ENCODE measurements around the gene KLHL7.

KLHL7 gene, protein sequence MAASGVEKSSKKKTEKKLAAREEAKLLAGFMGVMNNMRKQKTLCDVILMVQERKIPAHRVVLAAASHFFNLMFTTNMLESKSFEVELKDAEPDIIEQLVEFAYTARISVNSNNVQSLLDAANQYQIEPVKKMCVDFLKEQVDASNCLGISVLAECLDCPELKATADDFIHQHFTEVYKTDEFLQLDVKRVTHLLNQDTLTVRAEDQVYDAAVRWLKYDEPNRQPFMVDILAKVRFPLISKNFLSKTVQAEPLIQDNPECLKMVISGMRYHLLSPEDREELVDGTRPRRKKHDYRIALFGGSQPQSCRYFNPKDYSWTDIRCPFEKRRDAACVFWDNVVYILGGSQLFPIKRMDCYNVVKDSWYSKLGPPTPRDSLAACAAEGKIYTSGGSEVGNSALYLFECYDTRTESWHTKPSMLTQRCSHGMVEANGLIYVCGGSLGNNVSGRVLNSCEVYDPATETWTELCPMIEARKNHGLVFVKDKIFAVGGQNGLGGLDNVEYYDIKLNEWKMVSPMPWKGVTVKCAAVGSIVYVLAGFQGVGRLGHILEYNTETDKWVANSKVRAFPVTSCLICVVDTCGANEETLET

DNA sequence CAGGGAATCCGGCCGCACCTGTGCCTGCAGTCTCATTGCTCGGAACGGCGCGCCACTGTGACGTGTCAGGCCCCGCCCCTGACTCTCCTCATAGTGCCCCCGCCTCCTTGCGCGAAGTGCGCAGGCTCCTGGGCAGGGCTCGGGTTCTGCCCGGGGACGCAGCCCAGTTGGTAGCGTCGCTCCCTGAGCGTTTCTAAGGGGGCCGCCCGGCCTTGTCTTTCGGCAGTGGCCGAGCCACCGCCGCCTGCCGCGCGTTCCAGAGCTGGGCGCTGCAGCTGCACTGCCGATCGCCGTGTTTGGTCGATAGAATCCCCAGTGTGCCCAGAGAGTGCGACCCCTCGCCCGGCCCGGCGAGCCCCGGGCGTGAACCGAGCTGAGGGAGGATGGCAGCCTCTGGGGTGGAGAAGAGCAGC, at the start of gene KLHL7:
Gene KLHL7 (plus strand): TSS at position 142 of the 413 bp plus-strand sequence. CDS start 242 bp downstream, at position 384.
- H3K9me3 ChIP-seq = peaks cover 14% of the 10 kb centered on the region
- H4K20me1 ChIP-seq = peaks cover 17% of the 10 kb centered on the region
- H3K4me2 ChIP-seq = peak within 1 kb of the TSS; percentile 91
- H3K4me3 ChIP-seq = peak within 1 kb of the TSS; percentile 82
- H3K9ac ChIP-seq = peak within 1 kb of the TSS; percentile 86
- H3K36me3 ChIP-seq = no peaks in the 10 kb centered on the region; the same call in 1 of the 2 replicates
- H3K4me1 ChIP-seq = peaks cover 25% of the 10 kb centered on the region
- H3K27ac ChIP-seq = peak within 1 kb of the TSS; percentile 82
- TF ChIP-seq Cebpa-rat (IDR thresholded peaks at IDR 0.05) = no peak
- H3K27me3 ChIP-seq = no peaks in the 10 kb centered on the region

DNA sequence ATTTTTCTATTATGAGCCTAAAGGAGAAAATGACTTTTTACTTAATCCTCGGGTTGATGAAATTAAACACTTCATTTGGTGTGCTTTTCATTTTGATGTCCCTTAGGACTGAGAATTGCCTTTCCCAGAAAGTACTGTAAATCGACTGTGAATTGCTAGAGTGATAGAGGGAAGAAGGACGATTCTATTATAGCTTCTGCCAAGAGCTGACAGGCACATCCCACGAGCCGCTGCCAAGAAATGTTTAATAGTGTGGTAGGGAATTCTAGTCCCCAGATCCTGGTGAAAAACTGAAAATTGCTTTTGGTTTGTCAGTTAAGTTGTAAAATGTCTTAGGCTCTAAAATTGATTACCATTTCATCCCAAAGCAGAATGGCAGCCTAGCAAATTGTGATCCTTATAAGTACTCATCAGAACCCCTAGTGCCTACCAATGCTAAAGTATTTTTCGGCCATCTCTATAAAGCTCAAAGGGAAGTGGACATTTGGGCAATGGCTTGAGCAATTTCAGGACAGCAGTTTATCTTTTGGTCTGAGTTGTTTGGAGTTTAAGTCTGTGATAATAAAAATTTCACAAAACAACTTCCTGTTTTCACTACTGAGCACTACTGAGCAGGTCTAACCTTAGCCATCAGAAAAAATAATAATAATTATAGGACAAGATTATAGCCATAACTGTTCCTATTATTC, 47.0 kb upstream of the KLHL7 start:
- Histone ChIP-seq H3K4me2 (no peak overlapping the region), H3K4me1 (no peaks in the 10 kb centered on the region), H3K27me3 (no peaks in the 10 kb centered on the region), H3K27ac (no peak overlapping the region), H4K20me1 (no peaks in the 10 kb centered on the region), H3K36me3 (no peaks in the 10 kb centered on the region), H3K4me3 (no peak overlapping the region), H3K9me3 (no peaks in the 10 kb centered on the region), H3K9ac (no peak overlapping the region)
- TF ChIP-seq Cebpa-rat (IDR thresholded peaks at IDR 0.05) = no peak

DNA sequence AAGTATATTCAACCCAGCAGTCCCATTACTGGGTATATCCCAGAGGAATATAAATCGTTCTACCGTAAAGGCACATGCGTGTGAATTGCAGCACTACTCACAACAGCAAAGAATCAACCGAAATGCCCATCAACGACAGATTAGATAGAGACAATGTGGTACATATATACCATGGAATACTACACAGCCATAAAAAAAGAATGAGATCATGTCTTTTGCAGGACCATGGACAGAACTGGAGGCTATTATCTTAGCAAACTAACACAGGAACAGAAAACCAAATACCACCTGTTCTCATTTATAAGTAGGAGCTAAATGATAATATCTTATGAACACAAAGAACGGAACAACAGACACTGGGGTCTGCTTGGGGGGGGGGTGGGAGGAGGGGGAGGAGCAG, 44.3 kb upstream of the KLHL7 start:
- H3K4me1 ChIP-seq = peaks cover 9% of the 10 kb centered on the region
- TF ChIP-seq Cebpa-rat (IDR thresholded peaks at IDR 0.05) = no peak
- no peaks in the 10 kb centered on the region for H4K20me1 ChIP-seq
- no peak overlapping the region for H3K9ac ChIP-seq
- H3K27ac ChIP-seq = no peak overlapping the region
- no peak overlapping the region for H3K4me3 ChIP-seq
- H3K4me2 ChIP-seq = no peak overlapping the region
- H3K27me3 ChIP-seq = no peaks in the 10 kb centered on the region
- no peaks in the 10 kb centered on the region; the same call in 1 of the 2 replicates for H3K9me3 ChIP-seq
- H3K36me3 ChIP-seq = no peaks in the 10 kb centered on the region

DNA sequence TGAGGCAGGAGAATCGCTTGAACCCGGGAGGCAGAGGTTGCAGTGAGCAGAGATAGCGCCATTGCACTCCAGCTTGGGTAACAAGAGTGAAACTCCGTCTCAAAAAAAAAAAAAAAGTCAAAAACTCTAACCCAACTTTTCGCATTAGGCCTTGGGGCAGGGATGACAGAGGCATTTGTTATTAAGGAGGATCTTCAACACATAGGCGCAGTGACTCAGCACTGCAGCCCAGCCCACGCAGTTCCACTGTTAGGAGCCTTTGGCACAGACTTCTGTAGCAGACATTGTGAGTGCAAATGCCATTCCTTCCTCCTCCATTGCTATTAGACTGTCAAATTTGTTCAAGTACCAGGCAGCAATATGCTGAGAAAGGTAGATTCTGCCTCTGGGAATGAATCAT, 43.1 kb upstream of the KLHL7 start:
- Histone ChIP-seq H3K27ac (no peak overlapping the region), H3K4me2 (no peak overlapping the region), H3K4me3 (no peak overlapping the region), H3K27me3 (no peaks in the 10 kb centered on the region), H3K9me3 (no peaks in the 10 kb centered on the region; the same call in 1 of the 2 replicates), H3K36me3 (no peaks in the 10 kb centered on the region), H3K9ac (no peak overlapping the region), H4K20me1 (no peaks in the 10 kb centered on the region), H3K4me1 (peaks cover 9% of the 10 kb centered on the region)
- TF ChIP-seq Cebpa-rat (IDR thresholded peaks at IDR 0.05) = no peak

DNA sequence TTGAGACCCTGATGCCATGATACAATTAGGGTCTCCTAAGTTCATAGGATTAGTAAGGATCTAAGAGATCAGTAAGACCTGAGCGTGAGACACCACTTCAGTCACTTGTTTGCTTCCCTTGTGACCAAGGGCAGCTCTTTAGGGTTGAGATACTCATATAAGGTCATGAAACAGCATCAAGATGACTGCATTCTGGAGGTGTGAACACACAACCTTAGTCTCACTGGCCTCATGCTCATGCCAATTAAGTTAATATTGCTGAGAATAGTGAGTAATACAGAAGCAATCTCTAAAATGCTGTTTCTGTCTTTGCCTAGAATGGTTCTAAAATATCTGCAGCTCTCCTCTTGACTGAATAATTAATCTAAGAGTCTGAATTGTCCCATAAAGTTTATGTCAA, 39.6 kb upstream of the KLHL7 start:
- TF ChIP-seq Cebpa-rat (IDR thresholded peaks at IDR 0.05) = no peak
- no peak overlapping the region for H3K27ac ChIP-seq
- H3K9ac ChIP-seq = no peak overlapping the region
- H4K20me1 ChIP-seq = no peaks in the 10 kb centered on the region
- no peaks in the 10 kb centered on the region for H3K36me3 ChIP-seq
- H3K4me2 ChIP-seq = no peak overlapping the region
- peaks cover 9% of the 10 kb centered on the region for H3K4me1 ChIP-seq
- no peaks in the 10 kb centered on the region for H3K27me3 ChIP-seq
- no peaks in the 10 kb centered on the region; the same call in 1 of the 2 replicates for H3K9me3 ChIP-seq
- no peak overlapping the region for H3K4me3 ChIP-seq

DNA sequence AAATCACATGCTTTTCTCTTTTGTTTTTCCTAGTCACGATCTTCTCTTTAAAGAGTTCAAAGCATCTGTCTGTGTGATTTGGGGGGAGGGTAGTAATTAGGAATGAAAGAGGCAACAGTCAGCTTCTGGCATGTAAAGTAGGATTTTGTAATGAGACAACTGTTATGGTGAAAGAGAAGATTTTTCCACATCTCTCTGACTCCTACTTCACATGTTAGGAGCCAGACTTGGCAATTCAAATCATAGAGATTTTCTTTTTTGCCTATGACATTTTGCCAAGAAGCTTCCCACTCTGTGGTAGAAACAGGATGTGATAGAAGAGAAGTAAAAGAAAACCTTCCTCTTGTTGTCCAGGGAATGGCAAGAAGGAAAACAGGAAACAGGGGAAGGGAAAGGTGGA, 38.3 kb upstream of the KLHL7 start:
- no peak overlapping the region for H3K4me3 ChIP-seq
- no peak overlapping the region for H3K4me2 ChIP-seq
- H3K4me1 ChIP-seq = peaks cover 9% of the 10 kb centered on the region
- H3K27ac ChIP-seq = no peak overlapping the region
- H3K9me3 ChIP-seq = no peaks in the 10 kb centered on the region; the same call in 1 of the 2 replicates
- H3K27me3 ChIP-seq = no peaks in the 10 kb centered on the region
- H4K20me1 ChIP-seq = no peaks in the 10 kb centered on the region
- no peak overlapping the region for H3K9ac ChIP-seq
- no peaks in the 10 kb centered on the region for H3K36me3 ChIP-seq
- TF ChIP-seq Cebpa-rat (IDR thresholded peaks at IDR 0.05) = no peak

DNA sequence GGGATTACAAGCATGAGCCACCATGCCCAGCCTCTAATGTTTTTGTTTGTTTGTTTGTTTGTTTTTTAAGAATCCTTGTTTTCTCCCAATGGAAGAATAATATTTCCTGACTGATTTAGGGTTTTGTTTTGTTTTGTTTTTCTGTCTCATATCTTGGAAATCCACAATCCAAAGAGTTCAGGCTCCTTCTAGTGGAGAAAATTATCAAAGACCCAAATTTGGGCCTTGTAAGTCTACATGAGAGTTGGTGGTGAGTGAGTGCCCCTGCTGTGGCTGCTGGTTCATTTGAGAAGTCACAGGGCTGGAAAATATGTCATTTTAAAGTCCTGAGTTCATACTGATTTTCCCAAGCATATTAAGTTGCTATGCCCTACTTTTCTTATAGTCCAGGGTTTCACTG, 33.5 kb upstream of the KLHL7 start:
- H3K9ac ChIP-seq = no peak overlapping the region
- TF ChIP-seq Cebpa-rat (IDR thresholded peaks at IDR 0.05) = no peak
- H3K4me2 ChIP-seq = no peak overlapping the region
- peaks cover 5% of the 10 kb centered on the region; the same call in 1 of the 2 replicates for H3K4me1 ChIP-seq
- H3K27ac ChIP-seq = no peak overlapping the region
- H4K20me1 ChIP-seq = no peaks in the 10 kb centered on the region
- H3K27me3 ChIP-seq = no peaks in the 10 kb centered on the region
- no peaks in the 10 kb centered on the region for H3K9me3 ChIP-seq
- H3K36me3 ChIP-seq = no peaks in the 10 kb centered on the region
- H3K4me3 ChIP-seq = no peak overlapping the region

DNA sequence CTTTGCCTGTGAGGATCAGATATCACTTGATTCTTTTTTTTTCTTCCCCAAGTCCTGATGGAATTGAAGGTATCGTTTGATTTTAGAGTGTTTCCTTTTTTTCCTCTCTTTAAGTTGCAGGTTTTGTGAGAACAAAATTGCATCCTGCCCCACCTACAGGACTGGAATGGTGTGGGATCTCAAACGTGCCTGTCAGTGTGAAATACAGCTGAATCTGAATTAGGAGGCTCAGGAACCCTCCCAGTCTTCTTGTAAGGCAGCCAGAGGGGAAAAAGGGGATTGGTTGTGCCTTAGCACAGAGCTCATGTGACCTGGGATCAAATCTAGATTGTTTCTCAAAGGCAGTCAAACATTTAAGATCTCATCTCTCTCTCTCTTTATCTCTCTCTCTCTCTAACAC, 32.7 kb upstream of the KLHL7 start:
- Histone ChIP-seq H3K27ac (no peak overlapping the region), H3K27me3 (no peaks in the 10 kb centered on the region), H3K4me2 (no peak overlapping the region), H3K9ac (no peak overlapping the region), H3K9me3 (no peaks in the 10 kb centered on the region), H4K20me1 (no peaks in the 10 kb centered on the region), H3K4me3 (no peak overlapping the region), H3K36me3 (no peaks in the 10 kb centered on the region), H3K4me1 (peaks cover 5% of the 10 kb centered on the region; the same call in 1 of the 2 replicates)
- no peak for TF ChIP-seq Cebpa-rat (IDR thresholded peaks at IDR 0.05)

DNA sequence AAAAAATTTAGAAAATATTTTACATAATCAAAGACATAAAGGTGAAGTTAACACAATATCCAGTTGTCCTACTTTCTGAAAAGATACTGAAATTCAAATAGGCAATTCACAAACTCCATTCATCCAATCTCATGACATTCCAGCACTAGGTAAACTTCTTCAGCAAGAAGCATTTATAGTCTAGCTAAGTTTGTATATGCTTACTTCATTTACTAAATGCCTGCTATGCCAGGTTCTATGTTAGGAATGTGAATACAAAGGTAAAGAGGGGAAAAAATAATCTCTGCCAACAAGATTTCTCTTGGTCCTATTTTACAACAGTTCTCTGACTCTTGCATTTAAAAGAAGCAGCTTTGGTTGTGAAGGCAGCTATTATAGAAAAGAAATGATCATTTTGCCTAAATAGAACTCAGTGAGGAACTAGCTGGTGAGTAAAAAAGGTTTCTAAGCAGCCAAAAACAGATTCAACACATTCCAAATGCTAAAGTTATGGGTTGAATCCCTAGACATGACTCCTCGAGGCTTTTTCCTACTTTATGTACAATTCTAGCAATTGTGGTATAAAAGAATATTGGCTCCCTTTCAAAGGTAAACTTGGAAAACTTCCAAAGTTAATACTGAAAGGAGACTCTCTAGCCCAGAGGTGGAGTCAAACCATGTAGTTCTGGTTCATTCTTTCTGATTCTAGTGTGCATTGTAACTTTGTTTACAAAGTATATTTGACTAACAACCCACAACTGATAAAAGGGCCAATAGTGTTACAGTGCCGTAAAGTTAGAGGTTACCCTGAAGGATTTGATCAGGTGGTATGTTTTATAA, 30.9 kb upstream of the KLHL7 start:
- no peaks in the 10 kb centered on the region for H3K36me3 ChIP-seq
- TF ChIP-seq Cebpa-rat (IDR thresholded peaks at IDR 0.05) = no peak
- peaks cover 5% of the 10 kb centered on the region; the same call in 1 of the 2 replicates for H3K4me1 ChIP-seq
- H3K4me3 ChIP-seq = no peak overlapping the region
- no peak overlapping the region for H3K27ac ChIP-seq
- no peaks in the 10 kb centered on the region for H3K9me3 ChIP-seq
- H3K4me2 ChIP-seq = no peak overlapping the region
- no peaks in the 10 kb centered on the region for H4K20me1 ChIP-seq
- no peaks in the 10 kb centered on the region for H3K27me3 ChIP-seq
- no peak overlapping the region for H3K9ac ChIP-seq

Measured in BLaER1 (cell line).